SHP77 (cell line): Measurements from ENCODE around the gene SLC39A1.
"Not testable (repeated sequence)": the region's sequence is repeated elsewhere in the genome, so short reads cannot be mapped to it uniquely, and the experiment has no call there.

ENCODE experiments used
- DNase-seq, 2 experiments: peaks; one replicate each; lab custom pipeline; 2025; lab: John Stamatoyannopoulos, UW

Gene SLC39A1

DNA sequence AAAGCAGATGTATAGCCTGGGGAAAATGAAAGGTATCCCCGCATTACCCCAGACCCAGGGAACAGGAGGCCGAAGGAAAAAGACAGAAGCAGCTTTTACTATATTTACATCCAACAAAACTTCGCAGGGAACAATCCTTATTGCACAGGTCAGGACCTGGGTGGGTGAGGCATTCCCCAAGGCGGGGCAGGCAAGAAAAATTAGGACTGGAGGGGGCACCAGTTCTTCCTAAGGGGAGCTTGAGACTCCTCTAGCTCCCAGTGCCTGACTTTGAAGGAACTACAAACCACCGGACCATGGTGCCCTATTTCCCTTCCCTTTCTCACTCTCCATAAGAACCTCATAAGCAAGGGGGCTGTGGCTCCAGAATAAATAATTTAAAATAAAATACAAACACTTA lies 33.9 kb downstream of the SLC39A1 start:
- no peak for DNase-seq

DNA sequence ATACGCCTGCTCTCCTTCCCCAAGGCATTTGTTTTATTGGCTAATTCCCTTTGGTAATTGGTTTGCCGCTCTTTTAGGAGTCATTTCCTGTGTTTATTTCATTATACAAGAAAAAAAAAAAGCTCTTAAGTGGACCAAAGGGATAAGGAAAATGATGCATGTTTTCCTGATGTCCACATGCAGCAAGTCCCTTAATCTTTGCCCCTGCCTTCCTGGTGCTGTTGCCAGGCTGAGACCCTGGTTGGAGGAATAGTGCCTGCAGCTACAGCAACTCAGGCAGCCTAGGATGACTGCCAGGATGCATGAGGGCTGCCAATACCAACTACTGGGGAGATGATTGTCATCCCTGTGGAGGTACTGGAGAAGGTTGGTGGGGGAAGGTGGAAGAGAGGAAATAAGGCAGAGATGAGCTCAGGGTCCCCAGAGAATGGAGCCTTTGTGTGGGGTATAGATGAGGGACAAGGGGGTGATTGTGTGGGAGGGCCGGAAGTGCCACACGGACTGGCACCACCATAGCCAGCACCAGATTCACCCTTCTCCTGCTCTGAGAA lies 34.5 kb downstream of the SLC39A1 start:
- DNase-seq = no peak

DNA sequence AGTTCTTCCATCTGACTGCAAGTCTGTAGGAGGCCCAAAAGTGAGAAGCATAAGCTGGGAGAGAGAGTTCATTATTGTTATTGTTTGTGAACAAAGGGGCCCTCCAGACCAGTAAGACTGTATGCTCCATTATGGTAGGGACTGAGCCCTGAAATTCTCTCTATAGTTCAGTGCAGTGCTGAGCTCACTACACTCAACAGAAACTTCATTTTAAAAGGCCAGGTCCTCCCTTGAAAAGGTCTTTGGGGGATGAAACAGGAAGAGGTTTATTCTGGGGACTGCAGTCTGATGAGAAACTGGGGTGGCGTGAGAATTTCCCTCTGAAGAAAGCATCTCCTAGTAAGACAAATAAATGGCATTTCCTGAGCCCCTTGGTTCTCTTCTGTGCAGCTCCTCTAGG lies 35.1 kb downstream of the SLC39A1 start:
- DNase-seq = no peak

DNA sequence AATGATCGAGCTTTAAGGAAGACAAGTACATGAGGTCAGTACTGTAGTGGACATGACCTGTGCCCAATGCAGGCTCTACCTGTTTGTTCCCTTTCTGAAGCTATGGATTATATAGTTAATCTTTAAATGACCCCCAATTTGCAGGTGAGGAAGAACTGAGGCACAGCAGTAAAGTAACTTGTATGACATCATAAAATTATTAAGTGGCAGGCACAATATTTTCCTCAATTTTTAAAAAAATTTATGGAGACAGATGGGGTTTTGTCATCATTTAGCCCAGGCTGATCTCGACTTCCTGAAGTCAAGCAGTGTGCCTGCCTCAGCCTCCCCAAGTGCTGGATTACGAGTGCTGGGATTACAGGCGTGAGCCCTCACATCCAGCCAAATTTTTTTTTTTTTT lies 36.9 kb downstream of the SLC39A1 start:
- DNase-seq = no peak

DNA sequence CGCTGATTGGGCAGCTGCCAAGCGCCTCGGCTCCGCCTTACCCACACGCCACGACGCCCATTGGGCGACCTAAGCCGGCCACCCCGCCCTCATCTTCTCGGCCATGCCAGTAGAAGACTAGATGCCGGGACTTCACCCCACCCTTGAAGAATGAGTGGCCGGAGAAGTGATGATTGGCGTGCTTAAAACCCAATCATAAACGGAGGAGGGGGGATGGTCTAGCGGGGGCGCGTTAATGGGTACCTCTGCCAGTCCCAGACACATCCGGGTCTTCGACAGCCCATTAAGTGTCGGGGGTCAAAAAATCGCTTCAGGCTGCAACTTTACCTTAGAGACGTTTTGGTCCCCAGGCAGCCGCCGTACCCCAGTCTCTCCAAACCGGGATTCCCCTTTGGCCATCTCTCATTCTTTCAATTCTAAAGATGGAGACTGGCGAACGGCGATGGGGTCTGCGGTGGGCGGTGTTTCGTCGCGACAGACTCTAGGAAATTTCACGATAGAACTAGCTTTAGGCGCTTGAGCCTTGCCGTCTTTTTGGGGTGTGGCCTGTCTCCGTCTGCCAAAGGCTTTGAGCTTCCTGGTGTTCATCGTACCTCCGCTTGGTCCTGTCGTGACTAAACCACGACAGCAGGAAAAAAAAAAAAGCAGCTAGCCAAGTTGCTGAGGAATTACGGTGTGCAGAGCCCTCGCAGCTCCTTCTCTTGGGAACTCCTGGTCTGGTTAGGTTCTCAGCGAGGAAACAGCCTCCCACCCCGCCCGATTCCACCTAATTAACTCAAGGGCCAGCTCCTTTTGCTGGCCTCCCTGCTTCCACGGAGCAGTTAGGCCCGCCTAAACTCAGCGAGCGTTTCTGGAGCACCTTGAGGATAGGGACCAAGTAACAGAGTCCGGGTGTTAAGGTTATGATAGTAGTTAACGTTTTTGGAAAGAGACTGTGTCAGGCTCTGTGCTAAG lies 40.1 kb downstream of the SLC39A1 start, which contains the start of gene GATAD2B:
Gene GATAD2B (minus strand): TSS at position 1 of the 954 bp plus-strand sequence. CDS start 94,625 bp downstream, outside the sequence.
- peak; percentile 100 for DNase-seq

DNA sequence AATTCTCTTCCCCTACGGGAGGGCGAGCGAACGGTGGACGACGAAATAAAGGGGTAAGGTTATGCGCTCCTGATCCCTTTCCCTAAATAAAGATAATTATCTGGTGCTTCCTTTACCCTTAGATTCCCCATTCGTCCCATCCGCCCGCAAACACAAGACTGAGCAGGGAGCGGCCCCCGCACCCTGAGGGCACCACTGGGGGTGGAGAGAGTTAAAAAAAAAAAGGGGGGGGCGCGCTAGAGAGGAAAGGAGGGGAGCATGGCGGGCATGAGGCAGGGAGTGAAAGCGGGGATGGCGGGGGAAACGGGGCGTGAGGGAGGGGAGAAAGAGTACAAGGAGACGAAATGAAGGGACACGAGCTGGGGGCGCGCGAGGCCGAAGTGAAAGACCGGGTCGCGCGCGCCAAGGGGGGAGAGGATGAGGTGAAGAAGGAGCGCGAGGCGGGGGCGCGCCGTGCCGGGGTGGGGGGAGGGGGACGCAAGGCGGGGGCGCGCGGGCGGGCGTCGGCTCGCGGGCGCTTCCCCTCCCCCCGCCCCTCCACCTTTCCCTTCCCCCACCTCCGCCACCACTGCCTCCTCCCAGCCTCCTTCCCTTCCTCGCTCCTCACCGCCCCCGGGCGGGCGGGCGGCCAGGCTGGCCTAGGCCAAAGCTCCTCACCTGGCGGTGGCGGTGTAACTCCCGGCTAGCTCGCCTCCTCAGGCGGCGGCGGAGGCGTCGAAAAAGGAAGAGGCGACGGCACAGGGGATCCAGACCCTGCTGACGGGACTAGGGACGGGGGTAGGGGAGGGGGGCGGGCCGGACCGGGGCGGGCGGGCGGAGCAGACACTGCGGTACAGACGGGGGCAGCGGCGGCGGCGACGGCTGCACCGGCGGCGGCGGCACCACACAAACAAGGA lies 41.0 kb downstream of the SLC39A1 start:
- DNase-seq = peak; percentile 83 to 91

DNA sequence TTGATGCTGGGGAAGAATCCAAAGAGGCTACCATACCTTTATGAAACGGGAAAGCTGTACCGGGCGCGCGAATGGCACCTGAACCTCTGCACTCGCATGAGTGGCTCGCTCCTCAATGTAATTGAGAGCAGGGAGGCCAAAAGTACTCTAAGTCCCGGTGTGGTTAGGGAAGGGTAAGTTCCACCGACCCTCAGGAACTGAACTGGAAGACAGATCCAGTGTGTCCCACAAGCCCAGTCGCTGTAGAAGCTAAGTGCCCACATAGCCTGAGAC lies 41.6 kb downstream of the SLC39A1 start:
- no peak for DNase-seq

DNA sequence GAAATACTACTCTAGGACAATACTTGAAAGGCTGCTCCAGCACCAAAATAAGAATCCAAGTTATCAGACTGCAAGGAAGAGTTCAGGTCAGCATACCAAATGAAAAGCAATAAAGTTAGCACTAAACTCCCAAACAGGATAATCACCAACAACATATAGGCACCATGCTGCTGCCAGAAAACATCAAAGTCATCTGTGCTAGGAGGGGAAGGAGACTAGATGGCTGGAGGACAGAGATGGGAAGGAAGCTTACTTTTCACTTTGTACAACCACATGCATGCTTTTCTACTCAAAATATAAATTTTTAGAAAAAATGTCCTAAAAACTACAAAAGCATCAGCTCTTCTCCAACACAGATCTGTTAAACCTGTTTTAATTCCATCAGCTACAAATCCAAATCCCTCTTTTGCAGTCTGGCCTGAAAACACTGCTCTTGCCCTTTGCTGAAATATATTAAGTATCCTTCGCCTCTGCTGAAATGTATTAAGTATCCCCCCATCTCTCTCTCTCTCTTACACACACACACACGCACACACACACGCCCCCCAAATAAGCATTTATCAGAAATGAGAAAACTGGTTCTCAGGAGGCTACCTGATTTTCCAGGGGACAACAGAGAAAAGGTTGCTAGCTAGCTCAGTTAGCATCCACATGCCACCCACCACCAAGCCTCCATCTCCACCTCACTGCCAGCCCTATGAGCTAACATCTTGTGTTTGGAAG lies 42.1 kb downstream of the SLC39A1 start:
- no peak for DNase-seq

DNA sequence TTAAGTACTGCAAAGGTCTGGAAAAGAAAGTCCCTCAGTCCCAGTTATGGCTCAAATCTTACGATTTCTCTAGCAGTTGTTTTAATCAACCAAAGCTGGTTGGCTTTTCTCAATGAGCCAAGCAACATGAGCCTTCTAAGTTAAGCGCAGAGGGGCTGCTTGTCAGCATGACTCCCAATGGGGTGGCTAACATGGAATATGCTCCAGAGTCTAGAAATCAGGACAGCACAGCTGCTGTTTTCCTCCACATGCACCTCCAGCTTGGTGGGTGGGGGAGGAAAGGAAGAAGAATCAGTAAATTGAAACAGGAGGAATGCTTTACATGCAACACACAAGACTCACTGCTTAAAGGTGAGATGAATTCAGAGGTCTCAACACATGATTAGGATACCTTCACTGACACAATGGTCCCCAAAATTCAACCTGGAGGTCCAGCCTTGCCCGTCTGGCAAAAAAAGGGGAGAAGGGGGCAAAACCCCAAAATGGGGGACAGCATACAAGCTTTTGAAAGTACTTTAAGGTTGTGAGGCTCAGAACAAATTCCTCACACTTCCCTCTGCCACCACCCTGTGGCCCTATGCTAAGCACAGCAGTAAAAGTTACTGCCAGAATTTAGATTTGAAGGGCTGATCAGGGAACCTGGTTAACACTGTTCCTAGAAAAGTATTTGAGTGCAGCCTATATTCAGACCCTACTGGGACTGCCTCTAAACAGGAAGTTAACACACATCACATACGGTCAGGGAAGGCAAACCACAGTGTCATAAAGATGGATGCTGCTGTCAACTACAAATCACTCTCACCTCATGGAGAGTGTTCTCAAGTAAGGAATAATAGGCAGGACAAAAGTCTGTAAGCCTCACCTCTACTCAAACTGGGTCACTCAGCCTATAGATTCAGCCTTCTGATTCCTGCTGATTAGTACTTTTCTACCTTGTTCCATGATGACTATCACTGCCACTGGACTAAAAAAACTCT lies 43.2 kb downstream of the SLC39A1 start:
- DNase-seq = no peak

DNA sequence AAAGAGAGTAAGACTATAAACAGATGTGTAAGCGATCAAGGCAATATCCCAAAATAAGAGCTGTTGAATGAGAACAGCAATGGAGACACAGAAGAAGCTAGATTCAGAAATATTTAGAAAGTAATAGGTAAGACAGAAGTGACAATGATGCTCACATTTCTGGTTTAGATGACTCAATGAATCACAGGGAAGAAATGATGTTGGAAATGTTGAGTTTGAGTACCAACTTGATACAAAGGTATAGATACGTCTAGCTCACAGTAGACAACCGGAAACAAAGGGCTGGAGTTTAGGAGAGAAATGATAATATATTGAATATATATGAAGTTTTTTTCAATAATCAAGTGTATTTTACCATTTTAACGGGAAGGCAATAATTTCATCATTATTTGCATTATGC lies 47.0 kb downstream of the SLC39A1 start:
- no peak for DNase-seq

DNA sequence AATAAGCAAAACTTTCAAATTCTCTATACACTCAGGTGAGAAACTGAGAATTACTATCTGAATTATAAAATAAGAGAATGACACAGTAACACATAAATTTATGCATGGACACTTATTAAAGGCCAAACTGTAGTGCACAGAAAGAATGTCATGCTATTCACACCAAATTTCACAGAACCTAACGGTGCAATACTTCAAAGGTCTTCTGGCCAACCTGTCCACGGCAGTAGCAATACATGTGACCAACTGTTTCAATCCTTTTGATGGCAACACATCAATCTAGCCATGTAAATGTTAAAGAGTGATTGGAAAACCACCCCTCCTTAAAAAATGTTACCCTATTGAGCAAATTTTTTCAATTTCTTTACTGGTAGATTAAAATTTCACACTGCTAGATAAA lies 51.0 kb downstream of the SLC39A1 start:
- no peak for DNase-seq

DNA sequence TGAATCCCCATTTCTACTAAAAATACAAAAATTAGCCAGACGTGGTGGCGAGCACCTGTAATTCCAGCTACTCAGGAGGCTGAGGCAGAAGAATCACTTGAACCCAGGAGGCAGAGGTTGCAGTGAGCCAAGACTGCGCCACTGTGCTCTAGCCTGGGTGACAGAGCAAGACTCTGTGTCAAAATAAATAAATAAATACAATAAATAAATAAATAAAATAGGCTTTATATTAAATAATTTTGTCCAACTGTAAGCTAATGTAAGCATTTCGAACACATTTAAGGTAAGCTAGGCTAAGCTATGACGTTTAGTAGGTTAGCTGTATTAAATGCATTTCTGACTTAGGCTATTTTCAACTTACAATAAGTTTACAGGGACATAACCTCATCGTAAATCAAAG lies 52.8 kb downstream of the SLC39A1 start:
- not testable (repeated sequence) for DNase-seq
